SKM-1 treated with dmso at 0.1 percent for 144 hours (cell line): ENCODE measurements around the gene PRX.
"Not testable (repeated sequence)": the region's sequence is repeated elsewhere in the genome, so short reads cannot be mapped to it uniquely, and the experiment has no call there.

Experiments
- DNase-seq: peaks from one replicate; lab custom pipeline; 2025; ENCODE audit not compliant: unreplicated experiment; lab: John Stamatoyannopoulos, UW

PRX gene

DNA sequence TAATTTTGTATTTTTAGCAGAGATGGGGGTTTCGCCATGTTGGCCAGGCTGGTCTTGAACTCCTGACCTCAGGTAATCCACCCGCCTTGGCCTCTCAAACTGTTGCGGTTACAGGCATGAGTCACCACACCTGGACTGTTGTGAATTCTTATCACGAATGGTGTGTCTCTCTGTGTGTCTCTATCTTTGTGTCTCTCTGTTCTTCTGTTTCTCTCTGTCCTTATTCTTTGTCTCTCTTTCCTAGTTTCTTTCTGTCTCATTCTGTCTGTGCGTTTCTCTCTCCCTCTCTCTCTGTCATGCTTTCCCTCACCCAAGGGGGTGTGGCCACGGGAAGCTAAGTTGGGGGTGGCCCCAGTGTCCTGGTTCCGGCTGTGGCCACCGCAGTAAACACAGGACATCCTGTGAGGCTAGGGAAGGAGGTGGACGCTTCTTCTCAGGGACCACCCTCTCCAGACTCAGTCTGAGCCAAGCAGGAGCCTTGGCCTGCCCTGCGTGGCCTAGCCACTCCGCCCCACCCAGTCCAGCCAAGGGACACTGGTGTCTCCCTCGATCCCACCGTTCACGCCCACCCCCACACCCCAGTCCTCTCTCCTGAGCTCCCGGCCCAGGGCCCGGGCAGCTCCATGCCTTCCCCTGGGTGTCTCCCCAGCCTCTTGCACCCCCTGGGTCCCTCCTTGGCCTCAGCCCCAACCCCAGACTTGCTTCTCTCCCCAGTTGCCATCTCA lies 3.9 kb upstream of the PRX start:
- no peak for DNase-seq

DNA sequence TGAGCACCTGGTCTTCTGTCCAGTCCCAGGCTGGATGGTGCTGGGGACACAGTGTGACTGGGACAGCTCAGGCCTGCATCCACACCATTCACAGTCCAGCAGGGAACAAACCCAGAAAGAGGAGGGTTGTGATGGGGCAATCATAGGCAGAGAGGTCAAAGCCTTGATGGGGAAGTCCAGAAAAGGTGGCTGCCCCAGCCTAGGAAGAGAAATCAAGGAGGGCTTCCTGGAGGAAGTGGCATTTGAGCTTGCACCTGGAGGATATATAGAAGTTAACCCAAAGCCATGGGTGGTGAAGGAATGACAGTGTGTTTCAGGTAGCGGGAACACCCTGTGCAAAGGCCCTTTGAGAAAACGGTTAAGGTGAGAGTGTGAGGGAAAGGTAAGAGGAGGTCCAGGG lies 2.6 kb upstream of the PRX start:
- no peak for DNase-seq

DNA sequence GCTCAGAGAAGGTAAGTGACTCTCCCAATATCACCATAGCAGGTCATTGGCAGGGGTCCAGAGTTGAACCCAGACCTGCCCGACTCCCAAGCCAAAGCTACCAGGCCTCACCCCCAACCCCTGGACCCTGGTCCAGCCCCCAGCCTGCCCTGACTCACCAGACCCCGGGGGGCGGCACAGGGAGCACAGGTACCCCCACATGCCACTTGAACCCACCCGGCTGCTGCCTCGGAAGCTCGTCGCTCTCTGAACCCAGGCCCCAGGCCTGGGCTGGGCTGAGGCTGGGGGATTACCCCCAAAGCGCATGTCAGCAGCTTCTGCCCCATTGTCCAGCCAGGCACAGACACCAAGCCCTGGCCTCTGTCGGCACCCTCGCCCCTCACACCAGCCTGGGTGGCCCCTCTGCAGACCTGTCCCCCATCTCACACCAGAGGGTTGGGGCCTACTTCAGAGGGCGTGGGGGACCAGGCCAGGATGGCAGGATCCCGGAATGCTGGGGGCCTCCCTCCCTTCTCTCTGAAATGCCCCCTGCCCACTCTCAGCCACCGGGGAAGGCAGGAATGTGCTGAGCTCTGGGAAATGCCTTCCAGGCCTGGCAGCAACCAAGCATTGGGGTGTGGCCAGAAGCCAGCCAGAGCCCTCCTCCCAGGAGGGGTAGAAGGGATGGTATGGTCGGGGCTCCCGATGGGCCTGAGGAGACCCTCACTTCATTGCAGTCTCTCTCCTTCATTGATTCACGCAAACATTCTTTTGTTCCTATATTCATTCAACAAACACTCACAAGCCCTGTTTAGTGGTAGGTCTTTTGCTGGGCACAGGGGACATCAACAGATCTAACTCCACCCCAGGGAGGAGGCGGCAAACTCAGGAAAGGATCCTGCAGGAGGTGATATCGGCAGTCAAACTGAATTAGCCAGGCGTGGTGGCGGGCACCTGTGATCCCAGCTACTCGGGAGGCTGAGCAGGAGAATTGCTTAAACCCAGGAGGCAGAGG lies 1.7 kb upstream of the PRX start:
- DNase-seq = no peak

DNA sequence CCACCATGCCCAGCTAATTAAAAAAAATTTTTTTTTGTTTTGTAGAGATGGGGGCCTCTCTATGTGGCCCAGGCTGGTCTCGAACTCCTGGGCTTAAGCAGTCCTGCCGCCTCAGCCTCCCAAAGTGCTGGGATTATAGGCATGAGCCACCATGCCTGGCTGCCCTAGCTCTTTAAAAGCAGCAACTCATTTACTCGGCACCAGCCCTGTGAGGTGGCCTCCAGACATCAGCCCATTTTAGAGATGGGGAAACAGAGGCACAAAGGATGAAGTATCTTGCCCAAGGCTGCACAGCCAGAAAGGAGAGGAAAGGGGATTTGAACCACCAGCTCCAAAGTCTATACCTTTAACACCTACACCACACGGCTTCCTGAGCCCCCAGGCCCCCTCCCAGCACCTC lies 312 bp downstream of the PRX start:
- no peak for DNase-seq

DNA sequence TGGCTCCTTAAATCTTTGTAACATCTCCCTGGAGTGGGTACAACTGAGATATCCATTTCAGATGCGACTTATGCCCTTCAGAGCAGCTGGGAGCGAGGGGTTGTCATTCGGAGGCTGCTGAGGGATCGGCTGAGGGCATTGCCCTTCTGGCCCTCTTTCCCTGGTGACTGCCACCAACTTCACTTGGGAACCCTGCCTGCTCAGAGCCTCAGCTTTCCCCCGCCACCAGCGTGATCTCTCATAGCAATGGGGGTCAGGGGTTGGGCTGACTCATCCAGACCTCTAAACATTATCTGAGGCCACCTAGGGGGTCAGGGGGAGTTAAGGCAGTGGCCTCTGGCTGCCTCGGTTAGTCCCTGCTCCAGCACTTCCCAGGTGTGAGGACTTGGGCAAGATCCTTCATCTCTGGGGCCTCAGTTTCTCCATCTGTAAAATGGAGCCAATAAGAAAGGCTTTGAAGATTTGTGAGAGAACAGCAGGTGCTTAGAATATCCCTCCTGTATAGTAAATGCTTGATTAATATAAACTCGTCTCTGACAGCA lies 1.1 kb downstream of the PRX start:
- no peak for DNase-seq

DNA sequence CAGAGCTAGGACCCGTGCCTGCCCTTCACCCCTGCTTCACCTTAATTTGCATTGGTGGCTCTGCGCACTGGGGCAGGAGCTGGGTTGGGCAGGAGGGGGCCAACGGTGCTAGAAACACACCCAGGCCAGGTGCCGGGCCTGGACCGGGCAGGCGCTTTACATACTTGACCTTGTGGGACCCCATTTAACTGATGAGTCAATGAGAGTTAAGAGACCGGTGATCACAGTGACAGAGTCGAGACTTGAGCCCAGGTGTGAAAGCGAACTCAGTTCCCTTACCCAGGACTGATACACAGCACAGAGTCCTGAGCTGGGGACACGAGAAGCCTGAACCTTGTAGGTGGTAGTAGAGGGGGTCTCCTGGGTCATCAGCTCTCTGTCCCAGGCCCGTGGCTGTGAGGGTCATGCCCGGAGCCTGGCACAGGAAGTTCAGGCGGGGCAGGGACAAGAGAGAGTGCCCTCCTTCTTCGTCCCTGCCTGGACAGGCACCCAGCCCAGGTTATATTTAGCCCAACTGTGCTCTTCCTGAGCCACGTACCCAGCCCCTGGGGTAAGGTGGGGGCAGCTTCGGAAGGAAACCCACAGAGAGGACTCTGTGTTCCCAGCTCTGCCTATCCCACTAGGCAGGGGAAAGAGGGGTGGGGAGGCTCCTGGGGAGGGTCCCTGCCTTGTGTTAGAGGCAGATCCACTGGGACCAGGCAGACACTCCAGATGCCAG lies 1.9 kb downstream of the PRX start:
- DNase-seq = no peak

DNA sequence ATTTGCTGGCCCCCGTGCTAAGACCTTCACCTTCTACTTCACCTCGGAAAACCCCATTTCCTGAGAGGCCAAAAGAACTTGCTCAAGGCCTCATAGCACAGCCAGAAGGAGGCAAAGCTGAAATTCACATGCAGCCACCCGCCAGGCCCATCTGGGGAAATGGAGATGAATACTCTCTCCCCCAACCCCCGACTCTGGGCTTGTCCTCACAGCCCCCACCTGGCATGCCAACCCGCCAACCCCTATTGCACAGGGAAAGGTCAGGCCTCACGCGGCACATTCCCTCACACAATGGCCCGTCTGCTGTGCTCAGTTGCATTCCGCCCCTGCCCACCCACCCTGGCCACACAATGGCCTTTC lies 3.2 kb downstream of the PRX start:
- no peak for DNase-seq

DNA sequence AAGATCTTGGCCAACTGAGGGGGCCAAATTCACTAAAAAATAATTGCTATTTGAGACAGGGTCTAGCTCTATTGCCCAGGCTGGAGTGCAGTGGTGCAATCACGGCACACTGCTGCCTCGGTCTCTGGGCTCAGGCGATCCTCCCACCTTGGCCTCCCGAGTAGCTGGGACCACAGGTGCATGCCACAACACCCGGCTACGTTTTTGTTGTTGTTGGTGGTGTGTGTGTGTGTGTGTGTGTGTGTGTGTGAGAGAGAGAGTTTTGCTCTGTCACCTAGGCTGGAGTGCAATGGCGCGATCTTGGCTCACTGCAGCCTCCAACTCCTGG lies 4.6 kb downstream of the PRX start:
- DNase-seq = not testable (repeated sequence)

DNA sequence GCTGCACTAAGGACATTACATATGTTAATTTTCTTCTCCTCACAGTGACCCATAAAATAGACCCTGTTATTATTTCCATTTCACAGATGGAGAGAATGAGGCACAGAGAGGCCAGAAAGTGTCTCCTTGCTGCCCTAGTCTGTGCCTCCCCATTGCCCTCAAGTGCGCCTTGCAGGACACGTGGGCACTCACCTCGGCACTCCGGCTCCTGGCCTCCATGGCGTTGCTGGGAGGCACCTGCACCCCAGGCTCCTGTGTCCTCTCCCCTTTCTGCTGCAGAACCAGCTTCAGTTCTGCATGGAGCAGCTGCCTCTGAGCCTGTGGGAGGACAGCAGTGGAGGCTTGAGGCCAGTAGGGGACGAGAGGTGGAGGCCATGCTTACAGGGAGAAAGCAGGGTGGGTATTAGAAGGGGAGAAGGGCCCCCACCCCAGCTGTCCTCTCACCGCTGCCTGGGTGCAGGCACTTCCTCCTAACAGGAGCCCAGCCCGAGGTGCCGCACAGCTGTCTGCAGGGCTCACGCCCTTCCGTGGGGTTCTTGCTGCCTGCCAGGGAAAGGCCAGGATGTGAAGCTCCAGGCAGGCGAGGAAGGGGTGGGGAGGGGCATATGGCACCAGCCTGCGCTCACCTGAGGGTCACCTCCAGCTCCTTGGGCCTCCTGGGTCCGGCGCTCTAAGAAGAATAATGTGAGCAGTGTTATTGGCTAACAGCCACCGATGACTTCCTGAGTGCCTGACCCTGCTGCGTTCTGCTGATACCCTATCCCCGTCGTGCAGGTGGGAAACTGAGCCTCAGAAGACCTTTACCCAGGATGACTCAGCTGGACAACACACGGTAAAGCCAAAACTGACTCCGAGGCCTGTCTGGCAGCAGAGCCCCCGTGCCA lies 5.2 kb downstream of the PRX start:
- DNase-seq = no peak

DNA sequence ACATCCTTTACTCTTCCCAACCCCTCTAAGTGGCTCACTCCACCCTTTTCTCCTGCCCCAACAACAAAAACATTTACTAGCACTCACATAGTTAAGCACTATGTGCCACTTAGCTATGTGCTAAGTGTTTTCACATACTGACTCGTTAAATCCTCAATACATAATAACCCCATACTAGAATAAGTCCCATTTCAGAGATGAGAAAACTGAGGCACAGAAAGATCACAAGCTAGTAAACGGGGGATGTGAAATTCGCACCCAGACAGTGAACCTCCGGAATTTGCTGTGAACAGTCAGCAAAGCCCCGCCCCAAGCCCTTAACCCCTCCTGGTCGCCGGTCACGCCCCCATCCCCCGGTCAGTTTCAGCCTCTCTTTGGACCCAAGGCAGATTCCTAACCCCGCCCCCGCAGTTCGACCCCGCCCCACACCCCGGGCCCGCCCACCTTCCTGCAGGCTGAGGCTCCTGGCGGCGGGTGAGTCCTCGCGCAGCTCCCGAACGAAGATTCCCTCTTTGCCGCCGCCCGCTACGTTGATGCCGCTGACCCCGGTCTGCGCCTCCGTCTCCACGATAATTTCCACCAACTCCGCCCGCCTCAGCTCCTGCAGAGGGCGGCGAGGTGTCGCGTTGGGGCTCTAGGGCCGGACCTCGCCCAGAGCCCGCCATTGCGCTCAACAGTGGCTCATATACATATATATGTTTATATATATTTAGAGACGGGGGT lies 9.8 kb downstream of the PRX start:
- DNase-seq = peak; percentile 87

DNA sequence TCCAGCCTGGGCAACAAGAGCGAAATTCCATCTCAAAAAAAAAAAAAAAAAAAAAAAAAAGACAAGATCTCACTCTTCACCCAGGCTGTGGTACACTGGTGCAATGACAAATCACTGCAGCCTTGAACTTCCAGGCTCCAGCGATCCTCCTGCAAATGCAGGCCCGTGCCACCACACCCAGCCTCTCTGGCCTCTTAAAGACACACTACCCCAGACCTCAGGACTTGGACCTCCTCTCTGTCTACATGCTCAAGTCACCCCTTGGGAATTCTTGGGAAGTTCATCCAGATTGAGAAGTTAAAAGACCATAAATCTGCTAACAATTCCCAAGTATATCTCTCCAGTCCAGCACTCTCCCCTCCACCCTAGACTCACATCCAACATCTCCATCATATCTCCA lies 12.6 kb downstream of the PRX start:
- no peak for DNase-seq

DNA sequence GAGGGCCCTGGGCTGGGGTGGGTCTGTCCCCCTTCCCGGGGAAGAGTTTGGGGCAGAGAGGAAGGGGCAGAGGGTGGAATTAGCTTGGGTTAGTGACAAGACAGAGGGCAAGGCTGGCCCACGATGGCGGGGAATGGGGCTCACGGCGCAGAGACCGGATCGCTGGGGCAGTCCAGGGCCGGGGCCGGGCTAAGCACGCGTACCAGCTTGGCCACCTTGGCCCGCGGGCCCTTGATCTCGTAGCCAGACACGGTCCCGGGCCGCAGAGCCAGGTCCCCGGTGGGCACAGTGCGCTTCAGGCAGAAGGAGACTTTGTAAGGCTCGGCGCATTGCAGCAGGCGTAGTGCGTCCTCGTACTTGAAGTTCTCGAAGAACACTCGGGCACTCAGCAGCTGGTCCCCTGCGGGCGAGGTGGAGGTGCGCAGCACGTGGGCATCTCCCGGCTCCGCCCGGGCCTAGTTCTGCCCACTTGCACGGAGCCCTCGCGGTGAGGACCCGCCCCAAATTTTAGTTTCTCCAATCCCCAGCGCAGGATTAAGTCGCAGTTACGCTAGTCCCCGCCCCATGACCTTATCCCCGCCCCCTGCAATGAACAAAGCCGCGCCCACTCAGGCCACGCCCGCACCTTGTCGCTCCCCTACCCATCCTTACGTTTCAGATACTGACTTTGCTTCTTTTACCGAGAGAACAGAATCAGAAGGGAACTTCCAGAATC lies 14.6 kb downstream of the PRX start:
- no peak for DNase-seq

DNA sequence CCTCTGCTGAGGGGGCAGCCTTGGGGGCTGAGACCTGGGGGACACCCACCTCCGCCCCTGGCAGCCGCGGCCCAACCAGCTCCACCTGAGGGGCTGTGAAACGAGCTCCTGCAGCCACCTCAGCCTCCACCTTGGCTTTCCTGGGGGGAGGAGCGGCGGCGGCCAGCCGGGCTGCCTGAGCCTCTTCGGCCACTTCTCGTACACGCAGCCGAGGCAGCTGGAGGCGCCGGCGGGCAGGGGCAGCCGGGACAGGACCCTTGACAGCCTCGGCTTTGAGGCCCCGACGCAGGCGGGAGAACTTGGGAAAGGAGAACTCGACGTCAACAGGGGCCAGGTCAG lies 15.6 kb downstream of the PRX start:
- no peak for DNase-seq

DNA sequence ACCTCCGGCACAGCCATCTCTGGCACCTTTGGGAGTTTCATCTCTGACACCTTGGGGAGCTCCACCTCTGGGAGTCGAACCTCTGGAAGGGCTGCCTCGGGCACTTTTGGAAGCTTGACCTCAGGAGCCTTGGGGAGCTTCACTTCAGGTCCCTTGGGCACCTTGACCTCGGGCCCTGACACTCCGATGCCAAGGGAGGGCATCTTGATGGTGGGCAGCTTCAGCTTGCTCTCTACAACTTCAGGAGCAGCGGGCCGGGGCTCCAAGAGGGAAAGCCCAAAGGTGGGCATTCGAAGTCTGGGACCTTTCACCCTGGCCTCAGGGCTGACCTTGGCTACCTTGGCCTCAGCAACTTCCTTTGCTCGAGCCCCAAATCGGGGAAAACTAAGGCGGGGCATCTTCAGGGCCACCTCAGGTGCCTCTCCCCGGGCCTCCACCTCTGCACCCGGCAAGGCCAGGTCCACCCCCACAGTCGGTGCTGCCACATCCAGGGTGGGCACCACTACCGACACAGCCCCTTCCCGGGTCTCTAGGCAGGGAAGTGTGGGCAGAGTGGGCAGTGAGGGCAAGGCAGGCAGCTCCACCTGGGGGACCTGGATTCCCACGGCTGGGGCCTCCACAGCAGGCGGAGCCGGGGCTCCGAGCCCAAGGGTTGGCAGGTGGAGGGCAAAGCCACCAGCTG lies 16.2 kb downstream of the PRX start:
- DNase-seq = no peak

DNA sequence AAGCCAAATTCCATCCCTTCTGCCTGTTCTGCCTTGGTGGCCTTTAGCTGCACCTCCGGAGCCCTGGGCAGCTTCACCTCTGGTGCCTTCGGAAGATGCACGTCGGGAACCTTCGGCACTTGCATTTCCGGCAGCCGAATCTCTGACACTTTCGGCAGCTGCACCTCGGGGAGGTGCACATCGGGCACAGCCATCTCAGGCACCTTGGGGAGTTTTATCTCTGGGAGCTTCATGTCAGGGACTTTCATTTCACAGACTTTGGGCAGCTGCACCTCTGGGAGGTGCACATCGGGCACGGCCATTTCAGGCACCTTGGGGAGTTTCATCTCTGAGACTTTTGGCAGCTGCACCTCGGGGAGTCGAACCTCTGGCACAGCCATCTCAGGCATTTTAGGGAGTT lies 17.2 kb downstream of the PRX start:
- DNase-seq = no peak

DNA sequence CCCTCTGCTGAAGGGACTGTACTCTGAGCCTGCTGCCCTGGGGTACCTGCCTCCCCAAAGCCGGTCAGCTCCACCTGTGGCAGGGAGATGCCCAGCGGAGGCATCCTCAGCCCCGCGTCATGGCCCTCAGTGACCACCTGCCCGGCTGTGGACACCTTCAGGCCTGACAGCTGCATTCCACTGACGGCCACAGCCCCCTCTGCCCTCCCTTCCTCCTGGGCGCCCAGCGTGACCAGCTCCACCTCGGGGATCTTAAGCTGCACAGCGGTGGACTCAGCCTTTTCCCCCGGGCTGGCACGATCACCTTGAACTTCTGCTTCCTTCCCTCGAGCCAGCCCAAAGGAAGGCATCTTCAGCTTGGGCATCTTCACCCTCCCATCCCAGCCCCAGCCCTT lies 18.4 kb downstream of the PRX start:
- DNase-seq = no peak

DNA sequence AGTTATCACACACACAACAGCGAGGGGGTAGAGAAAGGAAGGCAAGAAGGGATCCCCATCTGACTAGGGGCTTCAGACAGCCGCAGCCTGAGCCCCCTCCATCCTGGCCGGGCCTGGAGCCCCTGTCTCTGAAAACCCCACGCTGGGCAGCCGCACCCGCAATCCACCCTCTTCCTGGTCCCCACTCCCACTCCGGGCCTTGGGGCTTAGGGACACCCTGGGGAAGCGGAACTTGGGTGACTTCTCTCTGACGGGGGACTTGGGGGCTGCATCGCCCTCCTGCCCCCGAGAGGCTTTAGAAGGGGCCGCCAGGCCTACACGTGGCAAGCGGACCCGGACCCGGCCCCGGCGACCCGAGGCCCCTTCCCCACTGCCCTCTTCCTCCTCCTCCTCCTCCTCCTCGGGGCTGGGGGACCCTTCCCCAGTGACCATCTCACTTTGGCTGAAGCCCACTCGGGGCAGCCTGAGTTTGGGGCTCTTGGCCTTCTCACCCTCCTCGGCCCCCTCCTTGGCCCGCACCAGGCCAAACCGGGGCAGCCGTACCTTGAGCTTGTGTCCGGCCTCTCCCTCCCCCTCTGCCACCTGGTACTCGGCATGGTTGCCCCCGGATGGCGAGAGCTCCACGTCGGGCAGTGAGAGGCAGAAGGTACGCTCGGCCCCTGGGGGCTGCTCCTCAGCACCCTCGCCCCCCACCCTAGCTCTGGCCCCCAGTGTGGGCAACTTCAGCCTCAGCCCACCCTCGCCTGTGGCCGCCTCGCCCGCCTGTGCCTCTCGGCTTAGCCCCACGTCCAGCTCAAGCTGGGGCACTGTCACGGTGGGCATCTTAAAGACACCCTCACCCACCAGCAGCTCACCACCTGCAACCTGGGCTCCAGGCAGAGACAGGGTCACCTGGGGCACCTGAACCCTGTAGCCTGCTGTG lies 19.0 kb downstream of the PRX start:
- no peak for DNase-seq
